PC-9 (cell line): ENCODE data around the gene OLFM4. TPM values are rescaled to one million over a fixed set of nuclear protein-coding genes. Genes with fewer than 3 reads are reported as not detected.

Source experiments
- BruUV-seq: library from RNA; stranded (reverse); fragments of 400-500 nt; replicated peaks from 2 replicates; lab custom pipeline; 2021; lab: Mats Ljungman, UMichigan
- CTCF ChIA-PET: fragments of 300-600 bp; sonication (Branson Sonifier 250); formaldehyde crosslinking; loops from one replicate; lab custom pipeline; 2022; ENCODE audit warnings: antibody characterized with exemption; lab: Charles Lee
- POLR2A ChIA-PET: fragments of 300-600 bp; sonication (Branson Sonifier 250); formaldehyde crosslinking; loops from one replicate; lab custom pipeline; 2022; ENCODE audit warnings: antibody characterized with exemption; ENCODE audit not compliant: unreplicated experiment; lab: Charles Lee
- DNase-seq, 2 experiments: peaks; one replicate each; pipeline versions ENCODE4 v3.0.0 to v3.0.0-alpha.2; 2015 to 2022; ENCODE audit warnings: mixed read lengths in 1 of 2
- H2AFZ ChIP-seq: fragments of 200-600 bp; sonication (generic); 2 replicates; pipeline ENCODE4 v1.8.1; 2017; ENCODE audit warnings: antibody characterized with exemption
- H3F3A ChIP-seq: fragments of 200-600 bp; sonication (generic); 2 replicates; pipeline ENCODE4 v1.8.1; 2017; ENCODE audit warnings: antibody characterized with exemption, mild to moderate bottlenecking, low read depth; ENCODE audit not compliant: insufficient read depth
- H3K27ac ChIP-seq: fragments of 200-600 bp; sonication (generic); 2 replicates; pipeline ENCODE4 v1.6.1; 2016; ENCODE audit warnings: mixed run types
- H3K27me3 ChIP-seq: fragments of 200-600 bp; sonication (generic); 2 replicates; pipeline ENCODE4 v1.6.1; 2016; ENCODE audit warnings: low read depth, mixed run types; ENCODE audit not compliant: insufficient read depth
- H3K36me3 ChIP-seq: fragments of 200-600 bp; sonication (generic); 2 replicates; pipeline ENCODE4 v1.6.1; 2016; ENCODE audit warnings: low read depth, mixed run types
- H3K4me1 ChIP-seq: fragments of 200-600 bp; sonication (generic); replicated peaks from 2 replicates; pipeline ENCODE4 v1.6.1; 2016; ENCODE audit warnings: mixed run types; ENCODE audit not compliant: insufficient read depth
- H3K4me2 ChIP-seq: fragments of 200-600 bp; sonication (generic); 2 replicates; pipeline ENCODE4 v1.6.1; 2017; ENCODE audit warnings: mixed run types
- H3K4me3 ChIP-seq: fragments of 200-600 bp; sonication (generic); 2 replicates; pipeline ENCODE4 v1.6.1; 2016; ENCODE audit warnings: mixed run types
- H3K79me2 ChIP-seq: fragments of 200-600 bp; sonication (generic); 2 replicates; pipeline ENCODE4 v1.6.1; 2017; ENCODE audit warnings: low read depth, mixed run types
- H3K9me2 ChIP-seq: fragments of 200-600 bp; sonication (generic); 2 replicates; pipeline ENCODE4 v1.8.1; 2017; ENCODE audit warnings: mild to moderate bottlenecking; ENCODE audit not compliant: insufficient read depth
- H3K9me3 ChIP-seq: fragments of 200-600 bp; sonication (generic); 2 replicates; pipeline ENCODE4 v1.8.1; 2016; ENCODE audit warnings: low read depth; ENCODE audit not compliant: insufficient read depth
- H4K20me1 ChIP-seq: fragments of 200-600 bp; sonication (generic); 2 replicates; pipeline ENCODE4 v1.8.1; 2017; ENCODE audit not compliant: insufficient read depth
- EZH2 ChIP-seq: fragments of 200-600 bp; sonication (generic); IDR thresholded peaks from 2 replicates; pipeline ENCODE4 v1.8.0; 2017; ENCODE audit warnings: antibody characterized with exemption, low read depth
- intact Hi-C: fragments of 100-400 bp; cut with micrococcal nuclease; formaldehyde crosslinking; loops from one replicate; pipeline ENCODE4 v1.10.0; 2022; ENCODE audit not compliant: unreplicated experiment
- total RNA-seq: library from RNA; stranded (reverse); gene quantifications from 2 replicates; pipeline ENCODE4 v1.2.3, GENCODE V29; 2021
- TF ChIP-seq, protein P1 (sequence below): fragments of 200-600 bp; sonication (generic); conservative IDR thresholded peaks from 2 replicates; pipeline ENCODE4 v1.6.1; 2017; ENCODE audit warnings: mixed run types, antibody characterized with exemption, mild to moderate bottlenecking, moderate library complexity

OLFM4 gene
- total RNA-seq, 1 experiment from 2014 or later: not detected

DNA sequence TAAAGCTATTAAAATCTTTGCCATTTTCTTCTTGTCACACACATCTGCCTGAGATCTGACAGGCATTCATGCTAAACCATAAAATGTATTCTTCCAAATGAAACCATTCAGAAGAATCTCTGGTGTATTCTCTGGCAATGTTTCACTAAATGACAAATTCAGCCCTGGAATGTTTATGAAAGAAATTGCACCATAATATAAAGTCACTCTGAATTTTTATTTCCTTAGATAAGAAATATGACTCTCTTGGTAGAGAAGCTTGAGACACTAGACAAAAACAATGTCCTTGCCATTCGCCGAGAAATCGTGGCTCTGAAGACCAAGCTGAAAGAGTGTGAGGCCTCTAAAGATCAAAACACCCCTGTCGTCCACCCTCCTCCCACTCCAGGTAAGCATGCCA is 14.3 kb downstream of the OLFM4 start:
- no peaks in the 10 kb centered on the region for H3F3A ChIP-seq
- H2AFZ ChIP-seq: no peak overlapping the region
- no peaks in the 10 kb centered on the region for H3K4me1 ChIP-seq
- ChIA-PET POLR2A (no interaction called here), CTCF (interaction anchor here (0.6 kb wide), 1 partner anchor 233 kb away, joined by 16 read pairs; no protein-coding TSS in a partner anchor)
- no peaks in the 10 kb centered on the region for H3K36me3 ChIP-seq
- no peak overlapping the region for H3K4me3 ChIP-seq
- no peaks in the 10 kb centered on the region for H4K20me1 ChIP-seq
- peaks cover 7% of the 10 kb centered on the region; the same call in 1 of the 2 replicates for H3K27me3 ChIP-seq
- H3K27ac ChIP-seq: no peak overlapping the region
- no TSS peak for BruUV-seq
- no peak for DNase-seq
- H3K4me2 ChIP-seq: no peak overlapping the region
- H3K79me2 ChIP-seq: no peaks in the 10 kb centered on the region
- no peak for TF ChIP-seq EZH2
- TF ChIP-seq, protein P1, sequence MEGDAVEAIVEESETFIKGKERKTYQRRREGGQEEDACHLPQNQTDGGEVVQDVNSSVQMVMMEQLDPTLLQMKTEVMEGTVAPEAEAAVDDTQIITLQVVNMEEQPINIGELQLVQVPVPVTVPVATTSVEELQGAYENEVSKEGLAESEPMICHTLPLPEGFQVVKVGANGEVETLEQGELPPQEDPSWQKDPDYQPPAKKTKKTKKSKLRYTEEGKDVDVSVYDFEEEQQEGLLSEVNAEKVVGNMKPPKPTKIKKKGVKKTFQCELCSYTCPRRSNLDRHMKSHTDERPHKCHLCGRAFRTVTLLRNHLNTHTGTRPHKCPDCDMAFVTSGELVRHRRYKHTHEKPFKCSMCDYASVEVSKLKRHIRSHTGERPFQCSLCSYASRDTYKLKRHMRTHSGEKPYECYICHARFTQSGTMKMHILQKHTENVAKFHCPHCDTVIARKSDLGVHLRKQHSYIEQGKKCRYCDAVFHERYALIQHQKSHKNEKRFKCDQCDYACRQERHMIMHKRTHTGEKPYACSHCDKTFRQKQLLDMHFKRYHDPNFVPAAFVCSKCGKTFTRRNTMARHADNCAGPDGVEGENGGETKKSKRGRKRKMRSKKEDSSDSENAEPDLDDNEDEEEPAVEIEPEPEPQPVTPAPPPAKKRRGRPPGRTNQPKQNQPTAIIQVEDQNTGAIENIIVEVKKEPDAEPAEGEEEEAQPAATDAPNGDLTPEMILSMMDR: no peak
- intact Hi-C loops: no loop called here
- no peaks in the 10 kb centered on the region for H3K9me3 ChIP-seq
- H3K9me2 ChIP-seq: no peaks in the 10 kb centered on the region

DNA sequence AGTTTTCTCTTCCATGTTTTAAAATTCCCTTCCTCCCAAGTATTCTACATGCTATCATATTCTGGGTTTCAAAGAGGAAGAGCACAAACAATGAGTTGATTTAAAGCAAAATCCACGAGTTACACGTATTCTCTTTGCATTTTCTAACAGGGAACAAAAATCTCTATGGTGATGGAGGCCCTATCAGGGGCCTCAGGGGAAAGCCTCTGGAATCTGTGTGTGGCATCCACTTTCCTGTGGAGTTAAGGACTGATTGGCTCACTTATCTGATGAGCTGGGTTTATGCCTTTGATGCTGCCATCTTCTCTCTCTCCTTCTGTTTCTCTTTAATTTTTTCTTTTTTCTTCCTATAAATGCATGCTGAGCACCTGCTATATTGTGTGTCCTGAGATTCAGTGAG is 14.8 kb downstream of the OLFM4 start:
- Histone ChIP-seq H3K27ac (no peak overlapping the region), H3K4me2 (no peak overlapping the region), H3K4me1 (no peaks in the 10 kb centered on the region), H3K36me3 (no peaks in the 10 kb centered on the region), H4K20me1 (no peaks in the 10 kb centered on the region), H3K4me3 (no peak overlapping the region), H3K9me2 (no peaks in the 10 kb centered on the region), H2AFZ (no peak overlapping the region), H3K27me3 (peaks cover 7% of the 10 kb centered on the region; the same call in 1 of the 2 replicates), H3F3A (no peaks in the 10 kb centered on the region), H3K9me3 (no peaks in the 10 kb centered on the region), H3K79me2 (no peaks in the 10 kb centered on the region)
- ChIA-PET POLR2A (no interaction called here), CTCF (interaction anchor here (0.6 kb wide), 1 partner anchor 234 kb away, joined by 16 read pairs; no protein-coding TSS in a partner anchor)
- intact Hi-C loops: no loop called here
- no peak for TF ChIP-seq EZH2
- TF ChIP-seq, protein P1: no peak
- DNase-seq: no peak
- no TSS peak for BruUV-seq

DNA sequence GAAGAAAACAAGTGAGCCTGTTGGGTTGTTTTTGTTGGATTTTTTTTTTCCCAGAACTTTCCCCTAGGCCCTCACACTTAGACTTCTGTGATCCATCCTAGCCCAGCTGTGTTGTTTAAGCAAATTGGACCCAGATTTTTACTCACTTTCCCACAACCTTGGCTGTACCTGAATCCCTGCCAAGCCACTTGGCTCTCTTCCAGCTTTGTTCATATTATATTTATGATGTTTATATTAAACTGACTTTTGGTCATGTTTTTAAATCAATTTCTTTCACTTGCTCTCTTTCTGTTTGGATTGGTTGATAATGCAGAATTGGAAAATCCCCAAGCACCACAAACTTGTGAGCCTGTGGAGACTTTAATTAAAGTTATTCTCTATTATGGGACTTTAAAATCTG is 16.6 kb downstream of the OLFM4 start:
- TF ChIP-seq, protein P1: no peak
- TF ChIP-seq EZH2: no peak
- H3K9me3 ChIP-seq: no peaks in the 10 kb centered on the region
- no peak for DNase-seq
- no peaks in the 10 kb centered on the region for H3K79me2 ChIP-seq
- H3K4me2 ChIP-seq: no peak overlapping the region
- no peaks in the 10 kb centered on the region for H3K4me1 ChIP-seq
- BruUV-seq: no TSS peak
- ChIA-PET POLR2A (no interaction called here), CTCF (no interaction called here)
- no peaks in the 10 kb centered on the region for H3K9me2 ChIP-seq
- H3K27me3 ChIP-seq: peaks cover 6% of the 10 kb centered on the region; the same call in 1 of the 2 replicates
- no peaks in the 10 kb centered on the region for H3F3A ChIP-seq
- H4K20me1 ChIP-seq: no peaks in the 10 kb centered on the region
- no peak overlapping the region for H3K4me3 ChIP-seq
- H3K36me3 ChIP-seq: no peaks in the 10 kb centered on the region
- H2AFZ ChIP-seq: no peak overlapping the region
- H3K27ac ChIP-seq: no peak overlapping the region
- intact Hi-C loops: no loop called here
